Inferior parietal cortex (tissue), 1 donor: ENCODE measurements around the gene NDC80.
"Not testable (repeated sequence)": the region's sequence is repeated elsewhere in the genome, so short reads cannot be mapped to it uniquely, and the experiment has no call there.

Source experiments
- DNase-seq: peaks from one replicate; pipeline ENCODE4 v3.0.0-alpha.2; 2016; ENCODE audit errors: extremely low spot score

NDC80 gene

GRCh38 chr18:2571200-2572170 is at the start of gene NDC80, which contains the start of gene METTL4:
Gene NDC80, plus strand, starts transcription at chr18:2571557. Its CDS starts 1,429 bp downstream, at chr18:2572986.
Gene METTL4, minus strand, starts transcription at chr18:2571505. Its CDS starts 4,289 bp downstream, at chr18:2567216.
- peak; percentile 94 for DNase-seq

GRCh38 chr18:2522112-2522511 is 49.2 kb upstream of the NDC80 start:
- no peak for DNase-seq

- not testable (repeated sequence) for DNase-seq
These were observed 46.6 kb upstream of the NDC80 start for GRCh38 chr18:2524794-2525198.

- DNase-seq = no peak
These were observed 45.0 kb upstream of the NDC80 start for GRCh38 chr18:2526329-2526728.

- DNase-seq = no peak
These were observed 42.2 kb upstream of the NDC80 start for GRCh38 chr18:2529154-2529553.

- no peak for DNase-seq
These were observed 39.6 kb upstream of the NDC80 start for GRCh38 chr18:2531751-2532150.

- DNase-seq = no peak
These were observed 38.6 kb upstream of the NDC80 start for GRCh38 chr18:2532797-2533196.

- DNase-seq = no peak
These were observed 36.5 kb upstream of the NDC80 start for GRCh38 chr18:2534906-2535305.

- no peak for DNase-seq
These were observed 35.9 kb upstream of the NDC80 start for GRCh38 chr18:2535419-2535910.

GRCh38 chr18:2536063-2536462 is 35.3 kb upstream of the NDC80 start:
- DNase-seq = no peak

GRCh38 chr18:2536493-2536892 is 34.9 kb upstream of the NDC80 start:
- DNase-seq = no peak

GRCh38 chr18:2537296-2537695 is 34.1 kb upstream of the NDC80 start:
- DNase-seq = peak; percentile 24

GRCh38 chr18:2538236-2538635 is 33.1 kb upstream of the NDC80 start:
- DNase-seq = no peak

- no peak for DNase-seq
These were observed 32.5 kb upstream of the NDC80 start for GRCh38 chr18:2538844-2539243.

GRCh38 chr18:2540575-2540974 is 30.8 kb upstream of the NDC80 start:
- DNase-seq = no peak

GRCh38 chr18:2541925-2542563 is 29.3 kb upstream of the NDC80 start:
- DNase-seq = peak; percentile 60

- no peak for DNase-seq
These were observed 26.2 kb upstream of the NDC80 start for GRCh38 chr18:2545155-2545554.

GRCh38 chr18:2547477-2548087 is 23.8 kb upstream of the NDC80 start:
- DNase-seq = peak; percentile 62

- DNase-seq = no peak
These were observed 21.9 kb upstream of the NDC80 start for GRCh38 chr18:2549462-2549861.

GRCh38 chr18:2551425-2551824 is 19.9 kb upstream of the NDC80 start:
- no peak for DNase-seq

GRCh38 chr18:2554696-2555095 is 16.7 kb upstream of the NDC80 start:
- no peak for DNase-seq

GRCh38 chr18:2555895-2556294 is 15.5 kb upstream of the NDC80 start:
- no peak for DNase-seq
